Measurements from ENCODE around the gene ATG16L2.

DNA sequence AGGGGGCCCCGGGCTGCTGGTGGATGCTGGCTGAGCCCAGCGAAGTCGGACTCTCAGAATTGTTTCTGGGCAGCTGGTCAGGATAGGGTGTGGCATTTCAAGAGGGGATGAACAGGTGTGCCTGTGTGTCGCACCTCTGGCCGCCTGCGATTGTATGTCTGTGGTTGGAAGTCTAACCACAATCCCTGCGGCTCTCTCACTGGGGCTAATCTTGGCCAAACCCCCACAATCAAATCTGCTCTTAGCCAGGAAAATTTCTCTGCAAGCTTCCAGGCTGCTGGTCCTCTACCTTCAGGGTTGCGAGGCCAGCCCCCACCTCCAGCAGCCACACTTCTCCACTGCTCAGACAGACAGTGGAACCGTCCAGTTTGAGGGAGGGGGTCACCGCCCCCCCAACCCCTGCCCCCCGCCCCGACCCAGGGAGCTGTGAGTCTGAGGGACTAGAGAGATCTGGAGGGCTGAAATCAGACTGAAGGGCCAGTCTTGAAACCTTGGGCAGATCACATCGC, 953 bp downstream of the ATG16L2 start:
- TF ChIP-seq EP300 (IDR thresholded peaks at IDR 0.05) (no peak), POLR2AphosphoS5 (IDR thresholded peaks at IDR 0.05) (no peak)
- TF ChIP-seq, protein P1, sequence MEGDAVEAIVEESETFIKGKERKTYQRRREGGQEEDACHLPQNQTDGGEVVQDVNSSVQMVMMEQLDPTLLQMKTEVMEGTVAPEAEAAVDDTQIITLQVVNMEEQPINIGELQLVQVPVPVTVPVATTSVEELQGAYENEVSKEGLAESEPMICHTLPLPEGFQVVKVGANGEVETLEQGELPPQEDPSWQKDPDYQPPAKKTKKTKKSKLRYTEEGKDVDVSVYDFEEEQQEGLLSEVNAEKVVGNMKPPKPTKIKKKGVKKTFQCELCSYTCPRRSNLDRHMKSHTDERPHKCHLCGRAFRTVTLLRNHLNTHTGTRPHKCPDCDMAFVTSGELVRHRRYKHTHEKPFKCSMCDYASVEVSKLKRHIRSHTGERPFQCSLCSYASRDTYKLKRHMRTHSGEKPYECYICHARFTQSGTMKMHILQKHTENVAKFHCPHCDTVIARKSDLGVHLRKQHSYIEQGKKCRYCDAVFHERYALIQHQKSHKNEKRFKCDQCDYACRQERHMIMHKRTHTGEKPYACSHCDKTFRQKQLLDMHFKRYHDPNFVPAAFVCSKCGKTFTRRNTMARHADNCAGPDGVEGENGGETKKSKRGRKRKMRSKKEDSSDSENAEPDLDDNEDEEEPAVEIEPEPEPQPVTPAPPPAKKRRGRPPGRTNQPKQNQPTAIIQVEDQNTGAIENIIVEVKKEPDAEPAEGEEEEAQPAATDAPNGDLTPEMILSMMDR (IDR thresholded peaks at IDR 0.05): no peak
